ENCODE results near the gene SLC6A6. TPM values are rescaled to one million over a fixed set of nuclear protein-coding genes. Genes with fewer than 3 reads are reported as not detected.

The SLC6A6 gene
- total and polyA plus RNA-seq, 2 experiments from 2014 or later: 27.5 to 150 TPM

DNA sequence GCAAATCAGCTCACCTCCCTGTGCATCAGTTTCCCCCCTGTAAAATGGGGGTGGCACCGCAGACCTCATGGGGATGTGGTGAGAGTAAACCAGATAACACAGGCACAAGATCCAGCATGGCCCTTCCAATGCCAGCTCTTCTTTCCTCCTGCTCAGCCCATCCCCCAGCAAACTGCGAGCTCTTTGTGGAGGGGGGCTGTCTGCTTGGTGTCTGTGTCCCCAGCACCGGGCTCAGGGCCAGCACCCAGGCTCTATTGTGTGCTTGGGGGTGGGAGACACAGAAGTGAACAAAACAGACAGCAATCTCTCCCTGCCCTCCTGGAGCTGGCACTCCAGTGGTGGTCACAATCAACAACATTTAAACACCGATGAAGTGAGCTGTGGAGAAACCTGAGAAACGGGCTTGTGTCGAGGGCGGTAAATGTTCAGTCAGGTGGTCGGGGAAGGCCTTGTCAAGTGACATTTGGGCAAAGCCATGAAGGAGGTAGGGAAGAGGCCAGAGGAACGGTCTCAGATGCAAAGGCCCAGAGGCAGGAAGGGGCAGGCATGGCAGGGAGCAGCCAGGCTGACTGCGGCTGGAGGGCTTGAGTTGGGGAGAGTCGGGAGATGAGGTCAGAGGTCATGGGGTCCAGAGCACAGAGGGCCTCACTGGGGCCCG, 109.3 kb downstream of the SLC6A6 start:
- Histone ChIP-seq H3K36me3 (ENCODE audit: insufficient read depth) (no peaks in the 10 kb centered on the region), H3K4me1 (ENCODE audit: insufficient read depth) (peaks cover 4% of the 10 kb centered on the region; the same call in 1 of the 2 replicates), H3K9me2 (ENCODE audit: insufficient read depth) (no peaks in the 10 kb centered on the region), H3K27me3 (ENCODE audit: insufficient read depth) (no peaks in the 10 kb centered on the region), H3F3A (replicated peaks; ENCODE audit: low read depth) (no peaks in the 10 kb centered on the region), H4K20me1 (replicated peaks; ENCODE audit: insufficient read depth) (no peaks in the 10 kb centered on the region), H2AFZ (no peak overlapping the region), H3K4me2 (no peak overlapping the region), H3K4me3 (no peak overlapping the region), H3K27ac (ENCODE audit: low read depth) (no peak overlapping the region), H3K79me2 (replicated peaks; ENCODE audit: insufficient read depth) (no peaks in the 10 kb centered on the region)
- Mint-ChIP-seq H3K27ac (no peak overlapping the region), H3K9me3 (no peaks in the 10 kb centered on the region), H3K27me3 (ENCODE audit: insufficient read depth, low read depth, poor library complexity) (peaks cover 7% of the 10 kb centered on the region), H3K36me3 (ENCODE audit: low read depth) (no peaks in the 10 kb centered on the region), H3K4me3 (no peak overlapping the region), H3K4me1 (peaks cover 7% of the 10 kb centered on the region)
- DNase-seq (ENCODE audit: low spot score) (no peak), ATAC-seq (no peak)
- TF ChIP-seq ZNF114 (CRISPR knock-in tag; IDR thresholded peaks at IDR 0.05) (no peak), NANOG (IDR thresholded peaks at IDR 0.05; ENCODE audit: borderline replicate concordance) (no peak), EZH2 (IDR thresholded peaks at IDR 0.05; ENCODE audit: low read depth, unreplicated experiment) (no peak), ZNF462 (CRISPR knock-in tag; IDR thresholded peaks at IDR 0.05) (no peak), REST (IDR thresholded peaks at IDR 0.05; ENCODE audit: unreplicated experiment) (no peak), JUNB (IDR thresholded peaks at IDR 0.05; ENCODE audit: unreplicated experiment) (no peak), POLR2AphosphoS5 (IDR thresholded peaks at IDR 0.05; ENCODE audit: low read depth) (no peak), ZNF331 (CRISPR knock-in tag; IDR thresholded peaks at IDR 0.05; ENCODE audit: low read depth) (no peak), STAT1 (IDR thresholded peaks at IDR 0.05; ENCODE audit: unreplicated experiment) (no peak), EZH2phosphoT487 (IDR thresholded peaks at IDR 0.05; ENCODE audit: unreplicated experiment) (no peak), CREB1 (CRISPR knock-in tag; IDR thresholded peaks at IDR 0.05; ENCODE audit: low read depth) (no peak)
- TF ChIP-seq, protein P1, sequence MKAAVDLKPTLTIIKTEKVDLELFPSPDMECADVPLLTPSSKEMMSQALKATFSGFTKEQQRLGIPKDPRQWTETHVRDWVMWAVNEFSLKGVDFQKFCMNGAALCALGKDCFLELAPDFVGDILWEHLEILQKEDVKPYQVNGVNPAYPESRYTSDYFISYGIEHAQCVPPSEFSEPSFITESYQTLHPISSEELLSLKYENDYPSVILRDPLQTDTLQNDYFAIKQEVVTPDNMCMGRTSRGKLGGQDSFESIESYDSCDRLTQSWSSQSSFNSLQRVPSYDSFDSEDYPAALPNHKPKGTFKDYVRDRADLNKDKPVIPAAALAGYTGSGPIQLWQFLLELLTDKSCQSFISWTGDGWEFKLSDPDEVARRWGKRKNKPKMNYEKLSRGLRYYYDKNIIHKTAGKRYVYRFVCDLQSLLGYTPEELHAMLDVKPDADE (IDR thresholded peaks at IDR 0.05): no peak
- TF ChIP-seq, protein P2, sequence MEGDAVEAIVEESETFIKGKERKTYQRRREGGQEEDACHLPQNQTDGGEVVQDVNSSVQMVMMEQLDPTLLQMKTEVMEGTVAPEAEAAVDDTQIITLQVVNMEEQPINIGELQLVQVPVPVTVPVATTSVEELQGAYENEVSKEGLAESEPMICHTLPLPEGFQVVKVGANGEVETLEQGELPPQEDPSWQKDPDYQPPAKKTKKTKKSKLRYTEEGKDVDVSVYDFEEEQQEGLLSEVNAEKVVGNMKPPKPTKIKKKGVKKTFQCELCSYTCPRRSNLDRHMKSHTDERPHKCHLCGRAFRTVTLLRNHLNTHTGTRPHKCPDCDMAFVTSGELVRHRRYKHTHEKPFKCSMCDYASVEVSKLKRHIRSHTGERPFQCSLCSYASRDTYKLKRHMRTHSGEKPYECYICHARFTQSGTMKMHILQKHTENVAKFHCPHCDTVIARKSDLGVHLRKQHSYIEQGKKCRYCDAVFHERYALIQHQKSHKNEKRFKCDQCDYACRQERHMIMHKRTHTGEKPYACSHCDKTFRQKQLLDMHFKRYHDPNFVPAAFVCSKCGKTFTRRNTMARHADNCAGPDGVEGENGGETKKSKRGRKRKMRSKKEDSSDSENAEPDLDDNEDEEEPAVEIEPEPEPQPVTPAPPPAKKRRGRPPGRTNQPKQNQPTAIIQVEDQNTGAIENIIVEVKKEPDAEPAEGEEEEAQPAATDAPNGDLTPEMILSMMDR (conservative IDR thresholded peaks at IDR 0.05; ENCODE audit: low read depth in 2 of 2): no peak

All from GM23338 (cell line).